ENCODE measurements around the gene ZNF423. TPM values are rescaled to one million over a fixed set of nuclear protein-coding genes. Genes with fewer than 3 reads are reported as not detected.

The ZNF423 gene
- total and polyA plus RNA-seq, 2 experiments from 2014 or later, result 14.9 to 41.8 TPM

DNA sequence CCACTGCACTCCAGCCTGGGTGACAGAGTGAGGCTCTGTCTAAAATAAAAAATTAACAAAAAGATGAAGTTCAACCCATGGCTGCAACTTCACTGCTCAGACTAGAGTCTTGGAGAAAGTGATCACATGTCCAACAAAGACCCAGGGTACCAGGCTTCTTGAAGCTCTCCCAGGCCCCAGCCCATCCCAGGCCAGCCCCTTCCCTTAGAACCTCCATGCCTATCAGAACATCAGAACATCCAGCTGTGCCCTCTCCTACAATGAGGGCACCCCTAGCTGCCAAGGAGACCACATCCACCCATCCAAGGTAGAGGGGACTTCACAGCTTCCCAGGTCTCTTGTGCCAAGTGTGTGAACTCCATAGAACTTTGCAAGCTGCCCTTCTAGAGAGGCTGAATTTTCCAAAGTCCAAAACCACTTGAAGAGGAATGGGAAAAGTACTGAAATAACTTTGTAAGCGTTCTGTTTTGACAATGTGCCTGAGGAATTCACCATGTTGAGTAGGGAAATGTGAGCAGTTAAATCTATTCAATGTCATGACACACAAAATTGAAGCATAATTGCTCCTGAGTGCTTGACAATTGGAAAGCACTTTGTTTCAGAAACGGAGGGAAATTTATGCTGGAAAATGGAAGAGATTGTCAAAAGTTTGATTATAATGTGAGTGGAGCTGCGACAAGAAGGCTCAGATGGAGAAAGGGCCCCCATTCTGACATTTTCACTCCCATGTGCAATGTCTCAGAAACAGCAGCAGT lies 230.4 kb downstream of the ZNF423 start:
- Histone ChIP-seq H3K4me2 (no peak overlapping the region), H3K27me3 (ENCODE audit: insufficient read depth) (no peaks in the 10 kb centered on the region), H3K36me3 (ENCODE audit: insufficient read depth) (no peaks in the 10 kb centered on the region), H4K20me1 (replicated peaks; ENCODE audit: insufficient read depth) (no peaks in the 10 kb centered on the region), H3K4me3 (no peak overlapping the region), H3K27ac (ENCODE audit: low read depth) (no peak overlapping the region), H3K9me2 (ENCODE audit: insufficient read depth) (0 out of 2 replicates have a peak, but pooled peaks cover 8% of the 10 kb centered on the region), H3K79me2 (replicated peaks; ENCODE audit: insufficient read depth) (no peaks in the 10 kb centered on the region), H3K4me1 (ENCODE audit: insufficient read depth) (peaks cover 4% of the 10 kb centered on the region; the same call in 1 of the 2 replicates), H3F3A (replicated peaks; ENCODE audit: low read depth) (no peaks in the 10 kb centered on the region), H2AFZ (no peak overlapping the region)
- Mint-ChIP-seq H3K36me3 (ENCODE audit: low read depth) (peaks cover 7% of the 10 kb centered on the region), H3K9me3 (no peaks in the 10 kb centered on the region), H3K27ac (no peak overlapping the region), H3K27me3 (ENCODE audit: insufficient read depth, low read depth, poor library complexity) (peaks cover 2% of the 10 kb centered on the region), H3K4me3 (no peak overlapping the region), H3K4me1 (peaks cover 11% of the 10 kb centered on the region)
- ATAC-seq (no peak), DNase-seq (ENCODE audit: low spot score) (no peak)
- TF ChIP-seq, protein P1, sequence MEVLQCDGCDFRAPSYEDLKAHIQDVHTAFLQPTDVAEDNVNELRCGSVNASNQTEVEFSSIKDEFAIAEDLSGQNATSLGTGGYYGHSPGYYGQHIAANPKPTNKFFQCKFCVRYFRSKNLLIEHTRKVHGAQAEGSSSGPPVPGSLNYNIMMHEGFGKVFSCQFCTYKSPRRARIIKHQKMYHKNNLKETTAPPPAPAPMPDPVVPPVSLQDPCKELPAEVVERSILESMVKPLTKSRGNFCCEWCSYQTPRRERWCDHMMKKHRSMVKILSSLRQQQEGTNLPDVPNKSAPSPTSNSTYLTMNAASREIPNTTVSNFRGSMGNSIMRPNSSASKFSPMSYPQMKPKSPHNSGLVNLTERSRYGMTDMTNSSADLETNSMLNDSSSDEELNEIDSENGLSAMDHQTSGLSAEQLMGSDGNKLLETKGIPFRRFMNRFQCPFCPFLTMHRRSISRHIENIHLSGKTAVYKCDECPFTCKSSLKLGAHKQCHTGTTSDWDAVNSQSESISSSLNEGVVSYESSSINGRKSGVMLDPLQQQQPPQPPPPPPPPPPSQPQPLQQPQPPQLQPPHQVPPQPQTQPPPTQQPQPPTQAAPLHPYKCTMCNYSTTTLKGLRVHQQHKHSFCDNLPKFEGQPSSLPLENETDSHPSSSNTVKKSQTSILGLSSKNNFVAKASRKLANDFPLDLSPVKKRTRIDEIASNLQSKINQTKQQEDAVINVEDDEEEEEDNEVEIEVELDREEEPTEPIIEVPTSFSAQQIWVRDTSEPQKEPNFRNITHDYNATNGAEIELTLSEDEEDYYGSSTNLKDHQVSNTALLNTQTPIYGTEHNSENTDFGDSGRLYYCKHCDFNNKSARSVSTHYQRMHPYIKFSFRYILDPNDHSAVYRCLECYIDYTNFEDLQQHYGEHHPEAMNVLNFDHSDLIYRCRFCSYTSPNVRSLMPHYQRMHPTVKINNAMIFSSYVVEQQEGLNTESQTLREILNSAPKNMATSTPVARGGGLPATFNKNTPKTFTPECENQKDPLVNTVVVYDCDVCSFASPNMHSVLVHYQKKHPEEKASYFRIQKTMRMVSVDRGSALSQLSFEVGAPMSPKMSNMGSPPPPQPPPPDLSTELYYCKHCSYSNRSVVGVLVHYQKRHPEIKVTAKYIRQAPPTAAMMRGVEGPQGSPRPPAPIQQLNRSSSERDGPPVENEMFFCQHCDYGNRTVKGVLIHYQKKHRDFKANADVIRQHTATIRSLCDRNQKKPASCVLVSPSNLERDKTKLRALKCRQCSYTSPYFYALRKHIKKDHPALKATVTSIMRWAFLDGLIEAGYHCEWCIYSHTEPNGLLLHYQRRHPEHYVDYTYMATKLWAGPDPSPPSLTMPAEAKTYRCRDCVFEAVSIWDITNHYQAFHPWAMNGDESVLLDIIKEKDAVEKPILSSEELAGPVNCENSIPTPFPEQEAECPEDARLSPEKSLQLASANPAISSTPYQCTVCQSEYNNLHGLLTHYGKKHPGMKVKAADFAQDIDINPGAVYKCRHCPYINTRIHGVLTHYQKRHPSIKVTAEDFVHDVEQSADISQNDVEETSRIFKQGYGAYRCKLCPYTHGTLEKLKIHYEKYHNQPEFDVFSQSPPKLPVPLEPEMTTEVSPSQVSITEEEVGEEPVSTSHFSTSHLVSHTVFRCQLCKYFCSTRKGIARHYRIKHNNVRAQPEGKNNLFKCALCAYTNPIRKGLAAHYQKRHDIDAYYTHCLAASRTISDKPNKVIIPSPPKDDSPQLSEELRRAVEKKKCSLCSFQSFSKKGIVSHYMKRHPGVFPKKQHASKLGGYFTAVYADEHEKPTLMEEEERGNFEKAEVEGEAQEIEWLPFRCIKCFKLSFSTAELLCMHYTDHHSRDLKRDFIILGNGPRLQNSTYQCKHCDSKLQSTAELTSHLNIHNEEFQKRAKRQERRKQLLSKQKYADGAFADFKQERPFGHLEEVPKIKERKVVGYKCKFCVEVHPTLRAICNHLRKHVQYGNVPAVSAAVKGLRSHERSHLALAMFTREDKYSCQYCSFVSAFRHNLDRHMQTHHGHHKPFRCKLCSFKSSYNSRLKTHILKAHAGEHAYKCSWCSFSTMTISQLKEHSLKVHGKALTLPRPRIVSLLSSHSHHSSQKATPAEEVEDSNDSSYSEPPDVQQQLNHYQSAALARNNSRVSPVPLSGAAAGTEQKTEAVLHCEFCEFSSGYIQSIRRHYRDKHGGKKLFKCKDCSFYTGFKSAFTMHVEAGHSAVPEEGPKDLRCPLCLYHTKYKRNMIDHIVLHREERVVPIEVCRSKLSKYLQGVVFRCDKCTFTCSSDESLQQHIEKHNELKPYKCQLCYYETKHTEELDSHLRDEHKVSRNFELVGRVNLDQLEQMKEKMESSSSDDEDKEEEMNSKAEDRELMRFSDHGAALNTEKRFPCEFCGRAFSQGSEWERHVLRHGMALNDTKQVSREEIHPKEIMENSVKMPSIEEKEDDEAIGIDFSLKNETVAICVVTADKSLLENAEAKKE (CRISPR knock-in tag; IDR thresholded peaks at IDR 0.05), result no peak
- no peak for TF ChIP-seq EZH2phosphoT487 (IDR thresholded peaks at IDR 0.05; ENCODE audit: unreplicated experiment)
- no peak for TF ChIP-seq POLR2AphosphoS5 (IDR thresholded peaks at IDR 0.05; ENCODE audit: low read depth)
- no peak for TF ChIP-seq NANOG (IDR thresholded peaks at IDR 0.05; ENCODE audit: borderline replicate concordance)
- TF ChIP-seq, protein P2, sequence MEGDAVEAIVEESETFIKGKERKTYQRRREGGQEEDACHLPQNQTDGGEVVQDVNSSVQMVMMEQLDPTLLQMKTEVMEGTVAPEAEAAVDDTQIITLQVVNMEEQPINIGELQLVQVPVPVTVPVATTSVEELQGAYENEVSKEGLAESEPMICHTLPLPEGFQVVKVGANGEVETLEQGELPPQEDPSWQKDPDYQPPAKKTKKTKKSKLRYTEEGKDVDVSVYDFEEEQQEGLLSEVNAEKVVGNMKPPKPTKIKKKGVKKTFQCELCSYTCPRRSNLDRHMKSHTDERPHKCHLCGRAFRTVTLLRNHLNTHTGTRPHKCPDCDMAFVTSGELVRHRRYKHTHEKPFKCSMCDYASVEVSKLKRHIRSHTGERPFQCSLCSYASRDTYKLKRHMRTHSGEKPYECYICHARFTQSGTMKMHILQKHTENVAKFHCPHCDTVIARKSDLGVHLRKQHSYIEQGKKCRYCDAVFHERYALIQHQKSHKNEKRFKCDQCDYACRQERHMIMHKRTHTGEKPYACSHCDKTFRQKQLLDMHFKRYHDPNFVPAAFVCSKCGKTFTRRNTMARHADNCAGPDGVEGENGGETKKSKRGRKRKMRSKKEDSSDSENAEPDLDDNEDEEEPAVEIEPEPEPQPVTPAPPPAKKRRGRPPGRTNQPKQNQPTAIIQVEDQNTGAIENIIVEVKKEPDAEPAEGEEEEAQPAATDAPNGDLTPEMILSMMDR (conservative IDR thresholded peaks at IDR 0.05; ENCODE audit: low read depth in 2 of 2), result no peak
- TF ChIP-seq, protein P3, sequence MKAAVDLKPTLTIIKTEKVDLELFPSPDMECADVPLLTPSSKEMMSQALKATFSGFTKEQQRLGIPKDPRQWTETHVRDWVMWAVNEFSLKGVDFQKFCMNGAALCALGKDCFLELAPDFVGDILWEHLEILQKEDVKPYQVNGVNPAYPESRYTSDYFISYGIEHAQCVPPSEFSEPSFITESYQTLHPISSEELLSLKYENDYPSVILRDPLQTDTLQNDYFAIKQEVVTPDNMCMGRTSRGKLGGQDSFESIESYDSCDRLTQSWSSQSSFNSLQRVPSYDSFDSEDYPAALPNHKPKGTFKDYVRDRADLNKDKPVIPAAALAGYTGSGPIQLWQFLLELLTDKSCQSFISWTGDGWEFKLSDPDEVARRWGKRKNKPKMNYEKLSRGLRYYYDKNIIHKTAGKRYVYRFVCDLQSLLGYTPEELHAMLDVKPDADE (IDR thresholded peaks at IDR 0.05), result no peak
- no peak for TF ChIP-seq STAT1 (IDR thresholded peaks at IDR 0.05; ENCODE audit: unreplicated experiment)
- no peak for TF ChIP-seq ZNF114 (CRISPR knock-in tag; IDR thresholded peaks at IDR 0.05)
